Brain pericyte (primary cell): ENCODE results near the gene ADAP1.
A peak's percentile ranks its signal among the peaks of the same experiment; 100 is the strongest.
"Not testable (repeated sequence)": the region's sequence is repeated elsewhere in the genome, so short reads cannot be mapped to it uniquely, and the experiment has no call there.

ENCODE experiments used
- DNase-seq: peaks from one replicate; pipeline ENCODE4 v3.0.0-alpha.2; 2012; ENCODE audit warnings: low read depth, low spot score

Gene ADAP1

GRCh38 chr7:975702-976473, 21.4 kb upstream of the ADAP1 start:
- DNase-seq = no peak

DNA sequence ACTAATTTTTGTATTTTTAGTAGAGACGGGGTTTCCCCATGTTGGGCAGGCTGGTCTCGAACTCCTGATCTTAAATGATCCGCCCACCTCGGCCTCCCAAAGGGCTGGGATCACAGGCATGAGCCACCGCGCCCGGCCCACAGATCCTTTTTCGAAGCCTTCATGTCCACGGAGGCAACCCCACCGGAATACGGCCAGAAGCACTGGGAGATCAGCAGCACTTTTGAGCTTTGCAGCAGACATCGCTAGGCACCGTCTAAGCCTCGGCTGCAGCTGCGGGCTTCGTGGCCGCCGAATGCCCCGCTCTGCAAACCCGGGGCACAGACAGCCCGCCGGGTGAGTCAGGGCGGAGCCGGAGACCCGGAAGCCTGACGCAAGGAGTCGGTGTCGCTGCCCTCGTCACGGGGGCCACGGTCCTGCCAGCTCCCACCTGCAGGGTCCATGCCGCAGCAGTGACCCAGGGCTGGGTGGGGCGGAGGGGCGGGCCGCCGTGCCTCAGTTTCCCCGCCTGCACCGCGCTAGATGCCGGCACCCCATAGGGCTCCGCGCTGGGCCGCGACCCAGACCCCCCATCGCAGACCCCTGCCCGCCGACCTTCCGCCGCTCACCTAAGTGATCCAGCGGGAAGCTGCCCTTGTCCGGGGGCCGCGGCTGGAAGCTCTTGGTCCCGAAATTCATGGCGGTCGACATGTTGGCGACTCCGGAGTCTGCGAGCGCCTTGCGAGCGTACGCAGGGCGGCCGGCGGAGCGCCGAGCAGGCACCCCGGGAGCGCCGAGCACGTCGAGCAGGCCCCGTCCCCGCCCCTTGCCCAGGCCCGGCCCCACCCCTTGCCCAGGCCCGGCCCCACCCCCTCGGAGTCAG, 20.6 kb upstream of the ADAP1 start, which contains the start of gene COX19:
Gene COX19 (minus strand): TSS at position 730 of the 862 bp plus-strand sequence. CDS start 40 bp downstream, at position 690.
- peak; percentile 41 for DNase-seq

- no peak for DNase-seq
Measured at GRCh38 chr7:974172-974571, 19.7 kb upstream of the ADAP1 start.

GRCh38 chr7:973312-973711, 18.8 kb upstream of the ADAP1 start:
- no peak for DNase-seq

GRCh38 chr7:972676-973309, 18.3 kb upstream of the ADAP1 start:
- no peak for DNase-seq

- no peak for DNase-seq
Measured at GRCh38 chr7:972110-972509, 17.6 kb upstream of the ADAP1 start.

GRCh38 chr7:970744-971143, 16.3 kb upstream of the ADAP1 start:
- DNase-seq = no peak

DNA sequence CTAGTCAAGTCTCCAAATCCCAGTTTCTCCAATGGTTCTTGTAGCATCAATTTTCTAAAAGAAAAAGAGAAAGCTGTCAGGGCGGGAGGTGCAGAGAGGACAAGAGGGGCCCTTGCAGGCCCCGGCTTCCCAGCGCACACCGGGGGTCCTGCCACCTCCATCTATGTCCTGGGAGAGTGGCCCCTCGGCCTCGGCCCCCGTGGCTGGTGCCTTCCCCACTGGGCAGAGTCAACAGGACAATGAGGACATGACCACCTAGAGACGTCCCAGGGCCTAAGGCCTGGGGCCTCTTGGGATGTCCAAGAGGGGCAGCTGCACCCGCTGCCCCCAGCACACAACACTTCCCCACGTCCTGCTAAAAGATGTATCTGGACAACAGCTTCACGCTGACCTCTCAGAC, 14.9 kb upstream of the ADAP1 start:
- no peak for DNase-seq

DNA sequence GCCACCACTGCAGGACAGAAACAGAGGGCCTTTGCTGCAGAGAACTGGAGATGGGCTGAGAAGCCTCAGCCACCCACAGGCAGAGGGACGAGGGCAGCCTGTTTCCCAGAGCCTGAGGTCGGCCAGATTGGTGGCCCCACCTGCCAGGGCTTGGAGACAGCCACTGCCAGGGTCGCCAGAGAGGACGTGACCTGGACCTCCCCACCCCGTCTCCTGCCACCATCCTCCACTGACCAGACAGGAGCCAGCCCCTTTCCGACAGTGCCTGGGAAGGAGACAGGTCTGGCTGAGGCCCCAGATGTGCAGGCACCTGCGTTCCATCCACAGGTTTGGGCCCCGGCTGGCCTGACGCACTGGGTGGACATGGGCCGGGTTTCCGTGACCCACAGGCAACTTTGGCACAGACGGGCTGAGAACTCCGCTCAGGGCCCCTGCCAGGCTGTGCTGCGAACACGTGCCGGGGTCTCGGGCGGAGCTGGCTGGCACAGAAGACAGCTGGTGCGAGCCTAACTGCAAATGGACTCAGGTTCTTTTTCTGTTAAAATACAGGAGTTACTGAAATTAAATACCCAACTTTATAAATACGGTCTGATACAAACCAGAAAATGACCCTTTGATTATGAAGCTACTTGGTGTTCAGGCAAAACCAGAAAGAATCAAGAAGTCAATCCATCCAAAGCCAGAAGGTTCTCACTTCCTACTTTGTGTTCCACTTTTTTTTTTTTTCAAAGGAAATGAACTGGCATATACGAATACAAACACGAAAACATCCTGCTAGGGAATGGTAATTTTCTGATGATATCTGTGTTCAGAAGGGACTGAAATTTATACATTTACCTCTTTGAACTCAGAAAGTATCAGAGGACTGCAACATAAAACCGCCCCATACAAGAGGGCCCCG, 14.0 kb upstream of the ADAP1 start:
- no peak for DNase-seq

DNA sequence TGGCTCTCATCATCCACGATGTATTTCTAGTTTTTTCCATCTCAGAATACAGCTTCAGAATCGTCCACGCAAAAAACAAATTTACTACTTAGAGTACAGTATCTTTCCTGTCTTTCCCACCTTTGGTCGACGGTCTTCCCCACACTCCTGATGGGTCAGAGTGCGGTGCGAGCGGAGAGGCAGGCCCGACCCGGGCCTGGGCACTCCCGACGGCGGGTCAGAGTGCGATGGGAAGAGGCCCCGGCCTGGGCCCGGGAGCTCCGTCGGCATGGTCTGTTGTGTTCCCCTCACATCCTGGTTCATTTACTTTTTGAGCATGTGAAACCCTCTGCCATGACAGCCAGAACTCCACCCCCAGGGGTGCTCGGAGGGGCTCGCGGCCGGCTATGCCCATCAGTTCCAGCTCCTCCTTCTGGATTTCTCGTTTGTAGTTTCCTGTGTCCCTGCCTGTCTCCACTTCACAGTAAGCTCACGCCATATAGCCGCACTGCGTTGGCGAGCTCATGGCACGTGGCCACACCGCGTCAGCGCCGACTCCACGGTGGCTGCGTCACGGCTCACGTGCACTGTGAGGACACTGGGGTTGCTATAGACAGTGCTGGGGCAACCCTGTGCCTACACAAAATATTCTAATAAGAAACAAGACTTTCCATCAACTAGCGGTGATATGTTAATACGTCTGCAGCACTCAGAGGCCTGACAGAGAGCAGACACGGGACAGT, 13.0 kb upstream of the ADAP1 start:
- no peak for DNase-seq

GRCh38 chr7:966291-967069, 12.0 kb upstream of the ADAP1 start:
- DNase-seq = no peak

GRCh38 chr7:964401-965231, 10.1 kb upstream of the ADAP1 start:
- DNase-seq = peak; percentile 66

DNA sequence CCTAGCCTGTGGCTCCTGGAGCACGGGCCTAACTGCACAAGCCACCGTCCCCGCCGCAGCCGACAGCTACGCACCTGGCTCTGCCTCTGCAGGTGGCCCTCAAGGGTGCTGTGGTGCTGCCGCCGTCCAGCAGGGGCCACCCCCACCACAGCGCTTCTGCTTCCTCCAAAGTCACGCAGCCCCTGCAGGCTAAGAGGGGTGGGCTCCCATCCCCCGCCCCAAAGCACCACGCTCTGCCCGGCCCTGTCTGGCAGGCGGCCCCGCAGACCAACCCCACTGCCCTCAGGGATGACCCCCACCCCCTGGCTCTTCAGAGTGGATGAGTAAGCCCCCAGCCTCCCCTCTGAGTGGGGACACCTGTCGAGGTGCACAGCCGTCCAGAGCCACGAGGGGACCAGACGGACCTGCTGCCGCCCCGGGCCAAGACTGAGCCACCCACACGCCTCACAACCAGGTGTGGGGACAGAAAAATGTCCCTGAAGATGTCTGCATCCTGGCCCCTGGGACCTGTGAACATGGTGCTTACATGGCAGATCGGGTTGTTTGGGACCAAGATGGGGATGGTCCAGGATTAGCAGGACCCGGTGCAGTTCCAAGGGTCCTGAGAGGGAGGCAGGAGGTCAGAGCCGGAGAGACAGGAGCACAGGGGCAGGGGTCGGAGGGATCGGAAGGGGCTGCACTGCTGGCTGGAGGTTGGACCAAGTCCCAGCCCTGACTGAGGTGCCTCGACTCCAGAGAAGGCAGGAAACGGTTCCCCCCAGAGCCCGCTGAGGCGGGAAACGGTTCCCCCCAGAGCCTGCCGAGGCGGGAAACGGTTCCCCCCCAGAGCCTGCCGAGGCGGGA, 9.0 kb upstream of the ADAP1 start:
- DNase-seq = no peak

GRCh38 chr7:962401-963081, 8.1 kb upstream of the ADAP1 start:
- DNase-seq = no peak

- no peak for DNase-seq
Measured at GRCh38 chr7:961546-962400, 7.3 kb upstream of the ADAP1 start.

GRCh38 chr7:960972-961371, 6.5 kb upstream of the ADAP1 start:
- not testable (repeated sequence) for DNase-seq
